CD4-positive, alpha-beta T cell treated with Interleukin-15 for 1 hour (primary cell): Measurements from ENCODE around the gene HNRNPUL1.
"Not testable (repeated sequence)": the region's sequence is repeated elsewhere in the genome, so short reads cannot be mapped to it uniquely, and the experiment has no call there.

Experiments used
- DNase-seq: peaks from one replicate; pipeline ENCODE4 v3.0.0-alpha.2; 2020

HNRNPUL1 gene

GRCh38 chr19:41263850-41264580 lies at the start of gene HNRNPUL1:
HNRNPUL1 (plus strand) TSS chr19:41264372; CDS start chr19:41264504, 132 bp downstream.
- DNase-seq = peak; percentile 99

GRCh38 chr19:41217741-41218140 lies 46.4 kb upstream of the HNRNPUL1 start:
- no peak for DNase-seq

GRCh38 chr19:41218249-41218614 lies 45.9 kb upstream of the HNRNPUL1 start:
- DNase-seq = no peak

- DNase-seq = no peak
Observed at GRCh38 chr19:41218615-41219507, 45.3 kb upstream of the HNRNPUL1 start, which contains the start of gene AXL. AXL (plus strand) TSS chr19:41219223; CDS start chr19:41219393, 170 bp downstream.

- DNase-seq = no peak
Observed at GRCh38 chr19:41219924-41220567, 44.1 kb upstream of the HNRNPUL1 start.

GRCh38 chr19:41220811-41221210 lies 43.4 kb upstream of the HNRNPUL1 start:
- DNase-seq = no peak

- DNase-seq = no peak
Observed at GRCh38 chr19:41221514-41222205, 42.5 kb upstream of the HNRNPUL1 start.

- no peak for DNase-seq
Observed at GRCh38 chr19:41222240-41222639, 41.9 kb upstream of the HNRNPUL1 start.

- no peak for DNase-seq
Observed at GRCh38 chr19:41223431-41224234, 40.5 kb upstream of the HNRNPUL1 start.

- DNase-seq = no peak
Observed at GRCh38 chr19:41224632-41225031, 39.5 kb upstream of the HNRNPUL1 start.

GRCh38 chr19:41225238-41226052 lies 38.7 kb upstream of the HNRNPUL1 start:
- peak; percentile 47 for DNase-seq

GRCh38 chr19:41226053-41226873 lies 37.9 kb upstream of the HNRNPUL1 start:
- no peak for DNase-seq

- DNase-seq = no peak
Observed at GRCh38 chr19:41226874-41227390, 37.2 kb upstream of the HNRNPUL1 start.

GRCh38 chr19:41228486-41228885 lies 35.7 kb upstream of the HNRNPUL1 start:
- DNase-seq = no peak

GRCh38 chr19:41229338-41229737 lies 34.8 kb upstream of the HNRNPUL1 start:
- DNase-seq = not testable (repeated sequence)

GRCh38 chr19:41230067-41230857 lies 33.9 kb upstream of the HNRNPUL1 start:
- no peak for DNase-seq

- DNase-seq = no peak
Observed at GRCh38 chr19:41232686-41233085, 31.5 kb upstream of the HNRNPUL1 start.

- DNase-seq = peak; percentile 59
Observed at GRCh38 chr19:41233748-41234240, 30.4 kb upstream of the HNRNPUL1 start.
